T-helper 9 cell (primary cell): ENCODE results near the gene C1orf87.

Source experiments
- DNase-seq: peaks from one replicate; pipeline ENCODE4 v3.0.0-alpha.2; 2020

The C1orf87 gene

GRCh38 chr1:60059468-60059867 lies 14.1 kb downstream of the C1orf87 start:
- DNase-seq = no peak

- no peak for DNase-seq
Observed at GRCh38 chr1:60055336-60055735, 18.2 kb downstream of the C1orf87 start.

- no peak for DNase-seq
Observed at GRCh38 chr1:60054374-60054773, 19.2 kb downstream of the C1orf87 start.

GRCh38 chr1:60052601-60053000 lies 21.0 kb downstream of the C1orf87 start:
- DNase-seq = no peak

GRCh38 chr1:60051191-60051590 lies 22.4 kb downstream of the C1orf87 start:
- no peak for DNase-seq

- DNase-seq = no peak
Observed at GRCh38 chr1:60049188-60049587, 24.4 kb downstream of the C1orf87 start.

- DNase-seq = no peak
Observed at GRCh38 chr1:60044881-60045280, 28.7 kb downstream of the C1orf87 start.

- no peak for DNase-seq
Observed at GRCh38 chr1:60041783-60042182, 31.8 kb downstream of the C1orf87 start.

- DNase-seq = no peak
Observed at GRCh38 chr1:60037669-60038068, 35.9 kb downstream of the C1orf87 start.

- DNase-seq = no peak
Observed at GRCh38 chr1:60036856-60037460, 36.6 kb downstream of the C1orf87 start.

- DNase-seq = no peak
Observed at GRCh38 chr1:60035921-60036320, 37.6 kb downstream of the C1orf87 start.

GRCh38 chr1:60034999-60035398 lies 38.6 kb downstream of the C1orf87 start:
- no peak for DNase-seq

- DNase-seq = no peak
Observed at GRCh38 chr1:60033066-60033465, 40.5 kb downstream of the C1orf87 start.

GRCh38 chr1:60031146-60031545 lies 42.4 kb downstream of the C1orf87 start:
- no peak for DNase-seq

- DNase-seq = no peak
Observed at GRCh38 chr1:60025552-60025951, 48.0 kb downstream of the C1orf87 start.

- DNase-seq = no peak
Observed at GRCh38 chr1:60017508-60018205, 55.9 kb downstream of the C1orf87 start.

- no peak for DNase-seq
Observed at GRCh38 chr1:60010690-60011089, 62.9 kb downstream of the C1orf87 start.

GRCh38 chr1:60008500-60008899 lies 65.1 kb downstream of the C1orf87 start:
- DNase-seq = no peak

- no peak for DNase-seq
Observed at GRCh38 chr1:60000625-60001024, 72.9 kb downstream of the C1orf87 start.

GRCh38 chr1:59999746-60000145 lies 73.8 kb downstream of the C1orf87 start:
- no peak for DNase-seq

GRCh38 chr1:59999006-59999405 lies 74.6 kb downstream of the C1orf87 start:
- no peak for DNase-seq

- DNase-seq = no peak
Observed at GRCh38 chr1:59997479-59998115, 76.0 kb downstream of the C1orf87 start.

GRCh38 chr1:59994302-59995198 lies 79.0 kb downstream of the C1orf87 start:
- DNase-seq = no peak
